ENCODE data around the gene LAIR2.

LAIR2 gene, protein sequence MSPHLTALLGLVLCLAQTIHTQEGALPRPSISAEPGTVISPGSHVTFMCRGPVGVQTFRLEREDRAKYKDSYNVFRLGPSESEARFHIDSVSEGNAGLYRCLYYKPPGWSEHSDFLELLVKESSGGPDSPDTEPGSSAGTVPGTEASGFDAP

DNA sequence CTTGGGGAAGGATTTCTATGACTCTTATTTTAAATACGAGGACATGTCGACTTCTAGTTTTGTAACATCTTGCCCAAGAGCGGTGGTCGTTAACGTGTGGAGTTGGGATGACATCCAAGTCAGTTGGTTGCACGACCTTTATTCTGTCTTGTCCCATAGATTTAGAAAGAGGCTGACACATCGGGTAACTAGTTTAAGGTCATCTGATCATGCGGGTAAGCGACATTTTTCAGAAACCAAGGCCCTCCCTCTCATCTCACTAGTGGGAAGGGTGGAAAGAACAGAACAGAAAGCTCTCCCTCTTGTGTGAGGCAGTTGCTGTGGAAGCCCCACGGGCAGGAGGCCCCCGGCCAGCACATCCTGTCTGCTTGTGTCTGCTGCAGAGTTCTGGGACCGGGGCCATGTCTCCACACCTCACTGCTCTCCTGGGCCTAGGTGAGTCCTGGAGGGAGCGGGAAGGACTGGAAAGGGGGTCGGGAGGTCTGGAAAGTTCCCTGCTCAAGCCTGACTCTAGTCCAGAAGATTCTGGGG is at the start of gene LAIR2:
TSS of gene LAIR2 (plus strand) at position 314 of the 531 bp plus-strand sequence. CDS start at position 402, 88 bp downstream.
- no peak for DNase-seq (ENCODE audit: low spot score)
- H3K27me3 ChIP-seq (ENCODE audit: insufficient read depth, poor library complexity, severe bottlenecking), result no peaks in the 10 kb centered on the region
- H3K36me3 ChIP-seq (ENCODE audit: low read depth), result no peaks in the 10 kb centered on the region
- no peak within 1 kb of the TSS for H3K27ac ChIP-seq (ENCODE audit: poor library complexity, severe bottlenecking)
- no peak for ATAC-seq (ENCODE audit: low read depth)
- no peak within 1 kb of the TSS for H3K4me3 ChIP-seq (ENCODE audit: severe bottlenecking)
- no peaks in the 10 kb centered on the region for H3K9me3 ChIP-seq (ENCODE audit: severe bottlenecking)
- peaks cover 10% of the 10 kb centered on the region for H3K4me1 ChIP-seq (ENCODE audit: insufficient read depth, poor library complexity, severe bottlenecking)
- TF ChIP-seq, protein P1, sequence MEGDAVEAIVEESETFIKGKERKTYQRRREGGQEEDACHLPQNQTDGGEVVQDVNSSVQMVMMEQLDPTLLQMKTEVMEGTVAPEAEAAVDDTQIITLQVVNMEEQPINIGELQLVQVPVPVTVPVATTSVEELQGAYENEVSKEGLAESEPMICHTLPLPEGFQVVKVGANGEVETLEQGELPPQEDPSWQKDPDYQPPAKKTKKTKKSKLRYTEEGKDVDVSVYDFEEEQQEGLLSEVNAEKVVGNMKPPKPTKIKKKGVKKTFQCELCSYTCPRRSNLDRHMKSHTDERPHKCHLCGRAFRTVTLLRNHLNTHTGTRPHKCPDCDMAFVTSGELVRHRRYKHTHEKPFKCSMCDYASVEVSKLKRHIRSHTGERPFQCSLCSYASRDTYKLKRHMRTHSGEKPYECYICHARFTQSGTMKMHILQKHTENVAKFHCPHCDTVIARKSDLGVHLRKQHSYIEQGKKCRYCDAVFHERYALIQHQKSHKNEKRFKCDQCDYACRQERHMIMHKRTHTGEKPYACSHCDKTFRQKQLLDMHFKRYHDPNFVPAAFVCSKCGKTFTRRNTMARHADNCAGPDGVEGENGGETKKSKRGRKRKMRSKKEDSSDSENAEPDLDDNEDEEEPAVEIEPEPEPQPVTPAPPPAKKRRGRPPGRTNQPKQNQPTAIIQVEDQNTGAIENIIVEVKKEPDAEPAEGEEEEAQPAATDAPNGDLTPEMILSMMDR (IDR thresholded peaks at IDR 0.05; ENCODE audit: poor library complexity, severe bottlenecking), result no peak

DNA sequence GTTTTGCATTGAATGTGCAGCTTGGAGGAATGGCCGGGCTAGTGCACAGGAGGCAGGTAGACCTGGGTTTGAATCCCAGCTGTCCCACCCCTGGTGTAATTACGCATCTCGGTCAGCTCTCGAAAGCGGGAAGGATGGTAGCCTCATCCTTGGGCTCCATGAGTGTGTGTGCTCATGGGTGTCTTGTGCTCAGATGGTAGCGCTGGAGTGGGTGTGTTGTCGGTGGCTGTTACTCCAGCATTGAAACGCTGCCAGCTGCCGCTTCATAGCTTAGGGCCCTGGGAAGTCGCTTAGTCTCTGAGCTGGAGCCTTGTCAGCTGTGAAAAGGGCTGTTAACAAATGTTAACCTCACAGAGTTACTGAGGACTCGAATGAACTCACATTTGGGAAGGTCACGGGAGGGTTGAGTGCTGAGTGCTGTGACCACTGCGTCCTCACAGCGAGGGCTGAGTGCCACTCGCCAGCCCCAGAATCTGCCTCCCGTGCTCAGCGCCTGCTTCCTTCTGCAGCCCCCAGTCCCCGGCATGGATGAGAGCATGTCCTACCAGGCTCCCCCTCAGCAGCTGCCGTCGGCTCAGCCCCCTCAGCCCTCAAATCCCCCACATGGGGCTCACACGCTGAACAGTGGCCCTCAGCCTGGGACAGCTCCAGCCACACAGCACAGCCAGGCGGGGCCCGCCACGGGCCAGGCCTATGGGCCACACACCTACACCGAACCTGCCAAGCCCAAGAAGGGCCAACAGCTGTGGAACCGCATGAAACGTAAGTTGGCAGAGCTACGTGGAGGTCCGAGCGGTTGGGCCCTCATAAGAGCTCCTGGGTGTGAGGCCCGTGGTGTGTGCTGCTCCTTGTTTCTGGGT is 48.5 kb upstream of the LAIR2 start:
- Histone ChIP-seq H3K4me1 (ENCODE audit: insufficient read depth, poor library complexity, severe bottlenecking) (peaks cover 6% of the 10 kb centered on the region), H3K27ac (ENCODE audit: poor library complexity, severe bottlenecking) (no peak overlapping the region), H3K36me3 (ENCODE audit: low read depth) (peaks cover 87% of the 10 kb centered on the region), H3K9me3 (ENCODE audit: severe bottlenecking) (no peaks in the 10 kb centered on the region), H3K27me3 (ENCODE audit: insufficient read depth, poor library complexity, severe bottlenecking) (no peaks in the 10 kb centered on the region), H3K4me3 (ENCODE audit: severe bottlenecking) (no peak overlapping the region)
- no peak for ATAC-seq (ENCODE audit: low read depth)
- TF ChIP-seq, protein P1 (IDR thresholded peaks at IDR 0.05; ENCODE audit: poor library complexity, severe bottlenecking), result no peak
- DNase-seq (ENCODE audit: low spot score), result no peak

DNA sequence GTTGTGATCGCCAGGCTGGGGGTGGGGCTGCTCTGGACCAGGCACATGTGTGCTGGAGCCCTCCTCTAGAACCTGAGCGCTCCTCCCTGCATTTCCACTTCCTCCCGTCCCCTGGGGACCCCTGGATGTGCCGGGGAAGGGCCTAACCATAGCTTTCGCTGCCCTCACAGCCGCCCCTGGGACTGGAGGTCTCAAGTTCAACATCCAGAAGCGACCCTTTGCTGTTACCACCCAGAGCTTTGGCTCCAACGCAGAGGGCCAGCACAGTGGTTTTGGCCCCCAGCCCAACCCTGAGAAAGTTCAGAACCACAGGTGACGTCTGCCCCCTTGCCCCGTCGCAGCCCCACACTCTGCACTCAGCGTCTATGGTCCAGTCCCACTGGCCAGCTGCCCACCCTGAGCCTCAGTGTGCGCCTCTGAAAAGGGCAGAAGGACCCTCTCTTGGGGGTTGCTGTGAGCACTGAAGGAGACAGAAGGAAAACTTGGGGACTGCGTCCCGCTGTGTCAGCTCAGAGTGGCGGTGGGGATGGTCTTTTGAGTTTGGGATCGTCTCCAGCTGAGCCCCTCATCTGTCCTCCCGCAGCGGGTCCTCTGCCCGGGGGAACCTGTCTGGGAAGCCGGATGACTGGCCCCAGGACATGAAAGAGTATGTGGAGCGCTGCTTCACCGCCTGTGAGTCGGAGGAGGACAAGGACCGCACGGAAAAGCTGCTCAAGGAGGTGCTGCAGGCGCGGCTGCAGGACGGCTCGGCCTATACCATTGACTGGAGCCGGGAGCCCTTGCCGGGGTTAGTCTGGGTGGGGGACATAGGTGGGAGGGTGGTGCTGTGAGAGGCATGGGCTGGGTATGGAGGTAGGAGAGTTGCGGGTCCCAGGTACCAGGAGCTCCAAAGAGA is 47.6 kb upstream of the LAIR2 start:
- H3K4me3 ChIP-seq (ENCODE audit: severe bottlenecking), result no peak overlapping the region
- H3K4me1 ChIP-seq (ENCODE audit: insufficient read depth, poor library complexity, severe bottlenecking), result peaks cover 6% of the 10 kb centered on the region
- H3K27me3 ChIP-seq (ENCODE audit: insufficient read depth, poor library complexity, severe bottlenecking), result no peaks in the 10 kb centered on the region
- peaks cover 89% of the 10 kb centered on the region for H3K36me3 ChIP-seq (ENCODE audit: low read depth)
- no peak for ATAC-seq (ENCODE audit: low read depth)
- TF ChIP-seq, protein P1 (IDR thresholded peaks at IDR 0.05; ENCODE audit: poor library complexity, severe bottlenecking), result no peak
- H3K27ac ChIP-seq (ENCODE audit: poor library complexity, severe bottlenecking), result no peak overlapping the region
- peak; percentile 65 for DNase-seq (ENCODE audit: low spot score)
- H3K9me3 ChIP-seq (ENCODE audit: severe bottlenecking), result no peaks in the 10 kb centered on the region

DNA sequence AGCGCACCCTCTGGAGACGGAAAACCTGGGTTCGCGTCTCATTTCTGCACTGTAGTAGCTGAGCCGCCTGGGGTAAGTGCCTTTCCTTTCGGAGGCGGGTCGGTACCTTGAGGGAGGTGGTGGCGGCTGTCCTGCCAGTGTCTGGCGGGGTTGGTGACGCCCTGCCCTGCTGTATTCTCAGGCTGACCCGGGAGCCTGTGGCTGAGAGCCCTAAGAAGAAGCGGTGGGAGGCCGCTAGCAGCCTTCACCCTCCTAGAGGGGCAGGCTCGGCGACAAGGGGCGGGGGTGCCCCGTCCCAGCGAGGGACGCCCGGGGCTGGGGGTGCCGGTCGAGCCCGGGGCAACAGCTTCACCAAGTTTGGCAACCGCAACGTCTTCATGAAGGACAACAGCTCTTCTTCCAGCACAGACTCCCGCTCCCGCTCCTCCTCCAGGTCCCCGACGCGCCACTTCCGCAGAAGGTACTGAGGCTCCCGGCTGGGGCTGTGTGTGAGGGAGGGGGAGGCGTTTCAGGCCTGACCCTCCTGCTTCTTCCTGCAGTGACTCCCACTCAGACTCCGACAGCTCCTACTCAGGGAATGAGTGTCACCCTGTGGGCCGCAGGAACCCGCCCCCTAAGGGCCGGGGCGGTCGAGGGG is 46.7 kb upstream of the LAIR2 start:
- TF ChIP-seq, protein P1 (IDR thresholded peaks at IDR 0.05; ENCODE audit: poor library complexity, severe bottlenecking), result no peak
- DNase-seq (ENCODE audit: low spot score) (no peak), ATAC-seq (ENCODE audit: low read depth) (no peak)
- Histone ChIP-seq H3K36me3 (ENCODE audit: low read depth) (peaks cover 89% of the 10 kb centered on the region), H3K4me1 (ENCODE audit: insufficient read depth, poor library complexity, severe bottlenecking) (peaks cover 3% of the 10 kb centered on the region), H3K27ac (ENCODE audit: poor library complexity, severe bottlenecking) (no peak overlapping the region), H3K4me3 (ENCODE audit: severe bottlenecking) (no peak overlapping the region), H3K27me3 (ENCODE audit: insufficient read depth, poor library complexity, severe bottlenecking) (no peaks in the 10 kb centered on the region), H3K9me3 (ENCODE audit: severe bottlenecking) (no peaks in the 10 kb centered on the region)

All from RWPE2 (cell line).